GM21367 (cell line): ENCODE data around the gene PLAC9.
"Not testable (repeated sequence)": the region's sequence is repeated elsewhere in the genome, so short reads cannot be mapped to it uniquely, and the experiment has no call there.

Experiments used
- ATAC-seq: cut with Tn5 transposase; IDR thresholded peaks from one replicate; pipeline ENCODE4 v1.9.1; 2021; ENCODE audit not compliant: unreplicated experiment

Gene PLAC9

DNA sequence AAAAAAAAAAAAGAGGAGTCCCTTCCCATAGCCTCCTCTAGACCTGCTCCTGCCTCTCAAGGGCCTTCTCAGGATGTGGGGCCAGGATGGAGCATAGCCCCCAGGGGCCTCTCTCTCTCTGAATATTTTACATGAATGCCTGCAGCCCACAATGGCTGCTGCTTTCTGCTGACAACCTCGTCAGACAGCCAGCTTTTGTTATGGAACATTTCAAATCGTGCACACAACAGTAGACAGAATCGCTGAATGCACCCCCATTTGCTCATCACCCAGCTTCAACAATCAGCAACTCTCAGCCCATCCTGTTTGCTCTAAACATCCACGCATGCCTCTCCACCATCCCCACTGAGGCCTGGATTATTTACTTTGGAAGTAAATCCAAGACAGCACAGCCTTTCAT is 5.4 kb downstream of the PLAC9 start:
- ATAC-seq = no peak

DNA sequence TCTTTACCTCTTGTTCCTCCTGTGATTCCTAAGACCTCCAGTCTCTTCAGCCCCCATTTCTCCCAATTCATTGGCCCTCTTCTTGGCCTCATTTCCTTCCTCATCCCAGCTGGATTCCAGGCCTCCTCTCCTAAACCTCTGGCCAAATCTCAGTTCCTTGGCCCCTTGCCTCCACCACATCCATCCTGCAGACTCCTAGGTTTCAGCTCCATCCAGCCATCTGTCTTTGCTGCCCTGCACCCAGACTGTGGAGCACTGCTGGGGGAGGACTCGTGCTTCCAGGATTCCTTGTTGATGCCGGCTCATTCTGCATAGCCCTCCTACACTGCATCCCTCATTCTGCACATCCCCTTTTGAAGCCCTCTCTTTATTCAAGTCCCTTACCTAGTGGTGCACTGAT is 6.7 kb downstream of the PLAC9 start:
- no peak for ATAC-seq

DNA sequence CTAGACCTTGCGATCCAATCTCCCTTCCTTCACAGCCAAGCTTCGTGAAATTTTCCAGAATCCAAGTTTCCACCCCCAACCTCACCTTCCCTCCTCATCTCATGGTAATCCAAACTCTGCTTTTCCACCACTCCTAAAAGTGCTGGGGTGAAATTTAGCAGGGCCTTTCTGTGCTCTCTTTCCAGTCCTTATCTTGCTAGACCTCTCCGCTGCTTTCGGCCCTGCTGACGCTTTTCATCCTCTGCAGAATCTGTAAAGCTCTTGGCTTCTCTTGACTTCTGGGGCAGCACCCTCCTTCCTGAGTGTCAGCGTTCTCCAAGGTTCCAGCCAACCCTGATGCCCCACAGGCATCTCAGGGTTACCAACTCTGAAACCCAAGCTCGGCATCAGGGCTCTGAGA is 7.7 kb downstream of the PLAC9 start:
- no peak for ATAC-seq

GRCh38 chr10:80141696-80142460 is 9.3 kb downstream of the PLAC9 start:
- no peak for ATAC-seq

GRCh38 chr10:80144067-80144695 is 11.7 kb downstream of the PLAC9 start:
- ATAC-seq = peak; percentile 54

DNA sequence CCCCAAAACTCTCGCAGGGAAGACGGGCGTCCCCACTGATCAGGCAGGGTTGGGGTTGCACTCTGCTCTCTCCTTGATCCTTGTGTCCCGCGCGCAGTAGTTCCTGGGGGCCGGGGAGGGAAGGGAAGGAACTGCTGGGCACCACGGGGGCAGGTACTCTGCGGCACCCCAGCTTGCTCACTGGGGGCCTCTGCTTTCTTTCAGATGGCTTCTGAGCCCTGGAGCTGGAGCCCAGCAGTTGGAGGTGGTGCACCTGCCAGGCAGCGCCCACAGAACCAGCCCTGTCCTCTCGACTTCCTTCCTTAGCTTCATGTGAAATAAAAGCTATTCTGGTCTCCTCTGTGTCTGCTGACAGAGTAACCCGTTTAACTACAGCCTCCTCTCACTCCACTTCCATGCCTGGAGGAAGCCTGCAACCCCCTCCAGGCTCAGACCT is 12.2 kb downstream of the PLAC9 start:
- peak; percentile 40 for ATAC-seq

DNA sequence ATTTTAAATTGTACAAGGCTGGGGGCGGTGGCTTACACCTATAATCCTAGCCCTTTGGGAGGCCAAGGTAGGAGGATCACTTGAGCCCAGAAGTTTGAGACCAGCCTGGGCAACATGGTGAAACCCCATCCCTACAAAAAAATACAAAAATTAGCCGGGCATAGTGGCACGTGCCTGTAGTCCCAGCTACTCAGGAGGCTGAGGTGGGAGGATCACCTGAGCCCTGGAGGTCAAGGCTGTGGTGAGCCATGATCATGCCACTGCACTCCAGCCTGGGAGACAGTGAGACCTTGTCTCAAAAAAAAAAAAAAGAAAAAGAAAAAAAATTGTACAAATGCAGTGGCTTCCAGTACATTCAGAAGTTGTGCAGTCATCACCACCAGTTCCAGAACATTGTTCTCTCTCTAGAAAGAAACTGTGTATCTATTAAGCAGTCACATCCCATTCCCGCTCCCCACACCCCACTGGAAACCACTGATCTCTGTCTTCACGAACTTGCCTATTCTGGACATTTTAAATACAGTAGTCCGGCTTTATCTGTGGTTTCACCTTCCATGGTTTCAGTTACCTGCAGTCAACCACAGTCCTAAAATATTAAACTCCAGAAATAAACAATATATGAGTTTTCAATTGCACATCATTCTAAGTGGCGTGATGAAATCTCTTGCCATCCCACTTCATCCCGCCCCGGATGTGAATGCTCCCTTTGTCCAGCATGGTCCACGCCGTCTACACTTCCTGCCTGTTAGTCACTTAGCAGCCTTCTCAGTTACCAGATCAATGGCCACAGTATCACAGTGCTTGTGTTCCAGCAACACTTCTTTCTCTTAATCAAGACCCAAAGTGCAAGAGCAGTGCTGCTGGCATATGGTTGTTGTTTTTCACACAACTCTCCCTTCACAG is 13.1 kb downstream of the PLAC9 start:
- not testable (repeated sequence) for ATAC-seq

GRCh38 chr10:80146918-80147317 is 14.4 kb downstream of the PLAC9 start:
- no peak for ATAC-seq

DNA sequence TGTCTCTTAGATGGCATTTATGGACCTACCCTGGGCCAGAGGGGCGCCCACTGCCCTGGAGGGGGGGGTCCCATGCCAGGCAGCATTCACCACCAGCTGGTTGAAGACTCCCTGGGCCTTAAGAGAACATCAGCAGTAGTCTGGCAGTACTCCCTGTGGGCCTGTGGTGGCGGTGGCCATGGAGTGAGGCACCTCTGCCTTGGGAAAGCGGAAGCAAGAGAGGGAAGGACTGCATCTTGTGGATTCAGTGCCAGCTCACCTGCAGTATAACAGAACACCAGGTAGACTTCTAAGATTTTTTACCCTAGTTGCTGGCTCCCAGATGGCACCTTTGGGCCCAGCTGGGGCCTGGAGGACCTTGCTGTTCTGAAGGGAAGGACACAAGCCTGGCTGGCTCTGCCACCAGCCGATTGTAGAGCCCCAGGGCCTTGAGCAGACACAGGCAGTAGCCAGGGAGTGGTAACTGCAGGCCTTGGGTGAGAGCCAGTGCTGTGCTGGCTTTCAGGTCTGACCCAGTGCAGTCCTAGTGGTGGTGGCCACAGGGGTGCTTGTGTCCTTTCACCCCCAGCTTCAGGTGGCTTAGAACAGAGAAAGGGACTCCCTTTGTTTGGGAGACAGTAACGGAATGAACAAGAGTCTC is 15.8 kb downstream of the PLAC9 start:
- no peak for ATAC-seq

DNA sequence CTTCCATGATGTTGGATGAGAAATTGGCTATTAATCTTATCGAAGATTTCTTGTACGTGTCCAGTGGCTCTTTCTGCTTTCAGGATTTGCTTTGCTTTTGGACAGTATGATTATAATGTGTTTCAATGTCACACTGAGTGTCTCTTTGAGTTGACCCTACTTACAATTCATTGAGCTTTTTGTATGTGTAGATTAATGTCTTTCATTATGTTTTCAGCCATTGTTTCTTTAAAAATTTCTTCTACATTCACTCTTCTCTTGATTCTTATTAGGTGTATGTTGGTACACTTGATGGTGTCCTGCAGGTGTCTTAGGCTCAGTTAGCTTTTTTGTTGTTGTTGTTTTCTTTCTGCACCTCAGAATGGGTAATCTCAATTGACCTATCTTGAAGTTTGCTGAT is 16.6 kb downstream of the PLAC9 start:
- no peak for ATAC-seq

DNA sequence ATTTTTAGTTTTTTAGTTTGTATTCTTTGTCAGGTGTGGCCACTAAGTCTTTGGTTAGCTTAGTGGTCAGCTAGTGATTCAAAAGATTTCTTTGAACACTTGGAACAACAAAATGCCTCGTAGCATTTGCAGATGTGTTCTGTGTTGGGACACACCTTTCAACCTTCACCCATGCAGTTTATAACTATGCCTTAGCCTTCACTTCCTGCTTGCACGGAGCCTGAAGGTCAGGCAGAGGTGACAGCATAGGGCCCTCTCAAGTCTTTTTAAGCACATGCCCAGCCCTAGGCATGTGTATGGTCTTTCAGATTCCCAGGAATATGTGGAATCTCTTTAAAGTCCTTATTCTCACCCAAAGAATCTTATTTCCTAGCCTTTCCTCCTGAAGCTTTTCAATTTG is 17.6 kb downstream of the PLAC9 start:
- no peak for ATAC-seq

DNA sequence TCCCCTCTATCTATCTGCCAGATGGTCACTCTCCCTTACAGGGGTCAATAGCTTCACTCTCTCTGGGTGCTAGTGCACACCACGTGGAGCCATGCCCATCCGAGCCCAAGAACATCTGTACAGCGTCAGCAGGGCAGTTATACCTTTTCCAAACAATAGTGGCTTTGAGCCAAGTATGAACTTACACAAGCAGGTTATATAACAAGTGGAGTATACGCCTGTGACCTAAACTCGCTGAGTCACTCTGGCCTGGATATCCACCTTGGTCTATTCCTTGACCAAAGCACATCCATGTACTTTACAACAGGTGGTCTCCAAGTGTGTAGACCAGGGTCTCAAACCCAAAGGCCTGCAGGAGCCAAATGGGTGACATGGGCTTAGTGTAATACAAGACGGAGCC is 20.3 kb downstream of the PLAC9 start:
- ATAC-seq = no peak

GRCh38 chr10:80153460-80153859 is 20.9 kb downstream of the PLAC9 start:
- no peak for ATAC-seq

DNA sequence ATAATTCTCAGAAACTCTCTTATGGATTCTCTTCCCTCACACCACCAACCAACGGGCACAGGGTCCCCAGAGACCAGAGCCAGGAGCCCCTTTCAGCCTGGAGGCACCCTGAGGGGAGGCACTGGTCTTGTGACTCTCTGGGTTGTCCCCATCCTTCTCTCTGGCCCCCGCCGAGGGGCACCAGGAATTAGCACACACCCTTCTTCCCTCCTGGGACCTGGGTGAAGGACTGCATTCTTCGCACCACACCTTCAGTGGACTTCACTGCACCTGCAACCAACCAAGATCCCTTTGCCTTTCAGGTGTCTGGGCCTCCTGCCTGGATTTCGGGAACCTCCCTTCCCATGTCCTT is 22.1 kb downstream of the PLAC9 start:
- ATAC-seq = no peak

DNA sequence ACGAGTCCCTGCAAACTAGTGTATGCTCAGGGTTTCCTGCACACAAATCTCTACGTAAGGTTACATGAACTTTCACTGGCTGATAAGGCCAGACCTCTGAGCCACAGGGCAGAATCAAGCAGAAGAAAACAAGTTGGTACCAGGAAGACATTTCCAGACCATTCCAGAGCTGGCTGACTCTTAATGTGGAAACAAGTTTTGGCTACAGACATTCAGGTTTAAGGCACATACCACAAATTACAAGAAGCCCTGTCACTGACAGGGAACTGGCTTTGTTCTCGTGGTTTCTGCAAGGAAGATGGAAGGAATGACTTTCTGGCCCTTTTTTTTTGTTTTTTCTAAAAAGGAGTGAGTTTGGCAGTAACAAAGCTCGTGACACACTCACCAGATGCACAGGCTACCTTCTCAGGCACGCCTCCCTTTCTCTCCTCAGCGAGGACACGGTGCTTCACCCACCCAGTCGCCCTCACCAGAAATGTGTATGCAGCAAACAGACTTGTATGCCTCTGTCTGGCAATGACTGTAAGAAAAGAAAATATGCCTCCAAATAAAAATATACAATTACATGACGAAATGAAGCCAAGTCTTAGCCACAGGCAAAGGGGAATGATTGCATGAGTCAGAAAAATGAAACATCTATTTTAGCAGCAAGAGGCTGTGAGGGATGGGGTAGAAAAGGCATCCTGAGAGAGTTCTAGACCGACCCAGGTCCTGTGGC is 22.6 kb downstream of the PLAC9 start:
- ATAC-seq = no peak

- no peak for ATAC-seq
These were observed 23.2 kb downstream of the PLAC9 start for GRCh38 chr10:80155696-80156215.

- no peak for ATAC-seq
These were observed 23.7 kb downstream of the PLAC9 start for GRCh38 chr10:80156216-80156615.

DNA sequence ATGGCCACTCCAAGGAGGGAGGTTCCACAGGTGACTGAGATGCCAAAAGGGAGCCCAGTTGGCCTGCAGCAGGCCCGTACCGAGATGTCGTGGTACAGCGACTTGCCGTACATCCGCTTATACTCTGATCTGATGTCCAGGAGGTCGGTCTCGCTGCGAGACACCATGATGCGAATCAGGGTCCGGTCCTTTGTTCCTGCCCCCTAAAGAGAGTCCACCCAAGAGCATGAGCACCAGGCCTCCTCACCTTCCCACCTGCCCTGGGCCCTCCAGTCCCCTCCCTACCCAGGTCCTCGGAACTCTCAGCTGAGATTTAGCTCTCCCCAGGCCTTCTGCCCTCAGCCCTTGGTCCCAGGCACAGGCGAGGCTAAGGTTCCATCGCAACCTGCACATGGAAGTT is 25.0 kb downstream of the PLAC9 start:
- no peak for ATAC-seq

DNA sequence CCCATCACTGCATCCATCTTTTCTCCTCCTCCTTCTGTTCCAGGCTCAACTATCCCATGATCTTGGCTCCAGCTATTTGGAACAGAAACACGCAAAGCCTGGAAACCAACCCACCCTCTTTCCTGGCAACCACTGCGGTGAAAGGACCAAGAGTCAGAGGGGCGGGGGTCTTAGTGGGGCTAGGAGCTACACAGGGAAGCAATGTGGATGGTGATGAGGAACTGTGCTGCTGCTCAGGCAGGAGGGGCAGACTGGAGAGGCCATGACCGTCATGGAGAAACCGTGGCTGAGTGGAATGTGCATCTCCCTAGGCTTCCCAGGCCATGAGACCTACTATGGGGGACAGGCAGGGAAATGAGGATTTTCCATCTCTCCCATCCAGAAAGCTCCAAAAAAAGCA is 25.6 kb downstream of the PLAC9 start:
- ATAC-seq = no peak

DNA sequence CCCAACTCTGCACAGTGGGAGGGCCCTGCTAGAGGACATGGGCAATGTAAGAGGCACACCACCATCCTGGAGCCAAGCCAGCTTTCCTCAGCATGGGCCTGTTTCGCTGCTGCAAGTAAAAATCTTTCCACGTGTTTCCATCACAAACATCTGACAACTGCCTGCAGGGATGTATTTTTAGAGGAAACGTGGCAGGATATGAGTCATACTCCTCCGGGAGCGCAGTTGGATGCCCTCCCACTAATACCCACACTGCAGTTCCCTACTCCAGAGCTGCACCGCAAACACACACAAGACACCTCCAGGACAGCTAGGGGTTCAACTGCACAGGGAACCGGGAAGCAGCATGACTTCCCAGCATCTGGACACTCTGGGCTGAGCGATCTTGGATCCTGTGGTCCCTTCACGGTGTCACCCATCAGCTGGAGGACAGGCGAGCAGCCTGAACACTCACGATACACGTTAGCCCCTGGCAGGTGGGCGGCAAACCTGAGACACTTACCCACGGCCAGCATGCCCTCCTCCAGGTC is 26.1 kb downstream of the PLAC9 start:
- no peak for ATAC-seq
